Pancreas (tissue), 10 donors: ENCODE data around the gene OR2T27. TPM values are rescaled to one million over a fixed set of nuclear protein-coding genes. Genes with fewer than 3 reads are reported as not detected.

ENCODE experiments used
- ATAC-seq, 4 donors: fragments of 200-7000 bp; cut with Tn5 transposase; one replicate each; pipeline versions ENCODE4 v1.8.0 to v1.9.1; 2020; ENCODE audit warnings: mild to moderate bottlenecking in 4 of 4, moderate library complexity in 4 of 4
- DNase-seq, 6 donors: peaks; one replicate each; pipeline ENCODE4 v3.0.0-alpha.2; 2020
- FAIRE-seq: peaks from 2 replicates; lab custom pipeline; 2012; peaks lifted over from hg19 to GRCh38; lab: Jason Lieb, UNC
- H3K27ac ChIP-seq, 4 donors: fragments of 200-600 bp; sonication (generic); 1 replicate in 3 of 4; 2 replicates in 1 of 4; pipeline versions ENCODE4 v1.5.0 to v1.8.0; 2020
- H3K27me3 ChIP-seq, 4 donors: fragments of 200-600 bp; one replicate each; pipeline ENCODE4 v1.8.0; 2021
- H3K36me3 ChIP-seq, 3 donors: fragments of 200-600 bp; sonication (generic) in 1 of 3; one replicate each; pipeline versions ENCODE4 v1.5.0 to v1.8.0; 2020 to 2021
- H3K4me1 ChIP-seq, 3 donors: fragments of 200-600 bp; one replicate each; pipeline ENCODE4 v1.8.0; 2021
- H3K4me3 ChIP-seq, 4 donors: fragments of 200-600 bp; sonication (generic) in 2 of 4; one replicate each; pipeline versions ENCODE4 v1.5.0 to v1.8.0; 2020 to 2021
- H3K9me3 ChIP-seq, 4 donors: fragments of 200-600 bp; one replicate each; pipeline ENCODE4 v1.8.0; 2021
- CTCF ChIP-seq, 4 donors: fragments of 200-600 bp; sonication (generic) in 3 of 4; IDR thresholded peaks; one replicate each; pipeline versions ENCODE4 v1.5.0 to v1.8.0; 2021; ENCODE audit warnings: antibody characterized with exemption in 4 of 4
- WGBS, 2 donors: extraction: QIAGEN DNeasy Blood & Tissue Kit; methylation state at CpG; one replicate each; pipeline ENCODE4 v1.1.7; 2013; 5-methylcytosine and 5-hydroxymethylcytosine counted together
- intact Hi-C, 3 donors: fragments of 100-400 bp; cut with DNase I; formaldehyde crosslinking; loops; one replicate each; pipeline versions ENCODE4 v1.11.1 to v1.14.2; 2022
- polyA plus RNA-seq, 2 donors: library from polyadenylated mRNA; stranded (reverse); fragments of 200-250 nt; gene quantifications; one replicate each; pipeline ENCODE4 v1.2.3, GENCODE V29; 2013
- total RNA-seq, 6 donors: library from RNA; stranded (reverse); fragmentation: NEBNext Ultra II Directional in 4 of 6; extraction: Animal tissue kit (Norgen Biotek cat#: 25700) in 4 of 6; gene quantifications; one replicate each; pipeline versions ENCODE4 v1.2.1 to v1.2.4, GENCODE V29; 2021 to 2023
- donor health status: healthy with polysubstance abuse.
- donor health status: DM: no; HTN: no; CAD: no; lungs with moderate emphysema.
- donor health status: DM: no; HTN: no; CAD: no.
- donor health status: control.
- donor health status: control.
- donor health status: Bipolar disorder and iron deficiency.
- donor health status: DM: yes; HTN: yes; CAD: no.
- donor health status: DM: no; HTN: no; CAD: no.
- donor health status: DM: no; HTN: no; CAD: no.
- donor health status: DM: yes; HTN: yes; CAD: no.

Gene OR2T27
- total and polyA plus RNA-seq, 8 donors: not detected

DNA sequence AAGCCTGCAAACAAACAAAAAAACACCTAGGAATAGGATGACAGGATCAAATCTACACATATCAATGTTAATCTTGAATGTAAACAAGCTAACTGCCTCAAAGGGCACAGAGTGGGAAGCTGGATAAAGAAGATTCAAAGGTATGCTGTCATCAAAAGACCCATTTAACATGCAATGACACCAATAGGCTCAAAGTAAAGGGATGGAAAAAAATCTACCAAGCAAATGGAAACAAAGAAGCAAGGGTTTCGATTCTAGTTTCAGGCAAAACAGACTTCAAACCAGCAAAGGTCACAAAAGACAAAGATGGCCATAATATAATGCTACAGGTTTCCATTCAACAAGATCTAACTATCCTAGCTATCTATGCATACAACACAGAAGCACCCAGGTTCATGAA lies 41.6 kb downstream of the OR2T27 start:
- intact Hi-C loops: no loop called here
- no peak for ATAC-seq
- DNase-seq: no peak
- FAIRE-seq: no peak
- Histone ChIP-seq H3K27me3 (peaks cover 0 to 5% (median 0%) of the 10 kb centered on the region in 4 donors), H3K4me3 (no peak overlapping the region), H3K4me1 (no peaks in the 10 kb centered on the region), H3K9me3 (no peaks in the 10 kb centered on the region), H3K27ac (no peak overlapping the region), H3K36me3 (no peaks in the 10 kb centered on the region)
- no peak for TF ChIP-seq CTCF (IDR thresholded peaks at IDR 0.05)
- WGBS, 2 donors: 58 to 68% methylated on average over 1 of the region's 1 CpG

DNA sequence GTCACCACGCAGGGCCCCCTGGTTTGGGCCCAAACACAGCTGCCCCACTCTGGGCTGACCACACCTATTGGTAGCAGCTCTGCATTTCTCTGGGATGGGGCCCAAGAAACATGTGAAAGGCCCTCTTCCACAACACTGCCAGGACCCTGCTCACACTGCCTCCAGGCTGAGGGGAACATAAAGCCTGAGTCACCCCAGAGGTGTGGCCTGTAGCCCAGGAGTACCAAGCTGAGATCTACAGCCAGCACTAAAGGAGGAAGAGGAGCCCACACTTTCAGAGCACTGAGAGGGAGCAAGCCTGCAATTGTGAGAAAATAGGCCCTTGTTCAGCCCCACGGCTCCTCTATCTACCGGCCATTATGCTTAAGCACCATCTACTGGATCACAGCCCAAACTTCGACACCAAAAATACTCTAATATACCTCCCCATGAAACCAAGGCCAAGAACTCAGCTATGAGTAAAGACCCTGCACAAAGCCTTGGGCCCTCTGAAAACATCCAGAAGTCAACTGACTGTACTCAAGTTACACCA lies 43.4 kb downstream of the OR2T27 start:
- H3K4me1 ChIP-seq: no peaks in the 10 kb centered on the region
- peaks cover 0 to 5% (median 0%) of the 10 kb centered on the region in 4 donors for H3K27me3 ChIP-seq
- no peak overlapping the region for H3K27ac ChIP-seq
- H3K9me3 ChIP-seq: no peaks in the 10 kb centered on the region
- ATAC-seq (no peak), FAIRE-seq (no peak), DNase-seq (no peak)
- H3K4me3 ChIP-seq: no peak overlapping the region
- 81 to 87% methylated on average over 4 of the region's 4 CpGs for WGBS, 2 donors
- TF ChIP-seq CTCF (IDR thresholded peaks at IDR 0.05): no peak
- no peaks in the 10 kb centered on the region for H3K36me3 ChIP-seq
- intact Hi-C loops: no loop called here

DNA sequence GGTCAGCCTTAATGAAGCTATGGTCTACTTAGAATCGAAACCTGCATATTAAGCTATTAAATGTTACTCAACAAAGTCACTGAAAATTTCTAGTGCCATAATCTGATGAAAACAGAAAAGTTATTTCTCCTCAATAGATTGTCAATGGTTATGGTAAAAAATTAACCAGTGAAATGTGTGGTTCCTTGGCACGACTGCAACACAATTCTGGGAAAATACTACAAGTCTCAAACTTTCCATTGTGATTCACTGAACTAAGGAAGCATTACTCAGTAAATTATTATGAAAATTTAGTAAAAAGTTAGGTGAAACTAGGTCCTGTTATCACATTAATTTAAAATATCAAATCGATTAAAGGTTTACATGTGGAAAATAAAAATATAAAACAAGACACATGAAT lies 45.0 kb downstream of the OR2T27 start:
- DNase-seq (no peak), FAIRE-seq (no peak), ATAC-seq (no peak)
- H3K4me1 ChIP-seq: no peaks in the 10 kb centered on the region
- H3K9me3 ChIP-seq: no peaks in the 10 kb centered on the region
- 19 to 25% methylated on average over 3 of the region's 3 CpGs for WGBS, 2 donors
- H3K27ac ChIP-seq: no peak overlapping the region
- no peaks in the 10 kb centered on the region for H3K36me3 ChIP-seq
- TF ChIP-seq CTCF (IDR thresholded peaks at IDR 0.05): no peak
- peaks cover 0 to 5% (median 0%) of the 10 kb centered on the region in 4 donors for H3K27me3 ChIP-seq
- H3K4me3 ChIP-seq: no peak overlapping the region
- intact Hi-C loops: no loop called here

Other genes with a start within 250 kb of the OR2T27 start
- gene OR2T2, start 209.9 kb downstream of the OR2T27 start, total RNA-seq: under 1 TPM in 1 of 6 donors, not detected in 5; 0.06 TPM
- gene OR2T2, start 209.9 kb downstream of the OR2T27 start, polyA plus RNA-seq: not detected
- gene OR2T3, start 182.2 kb downstream of the OR2T27 start, total RNA-seq: not detected
- not detected for gene OR2T3, start 182.2 kb downstream of the OR2T27 start, polyA plus RNA-seq
- not detected for gene OR2T5, start 166.9 kb downstream of the OR2T27 start, total RNA-seq
- gene OR2T5, start 166.9 kb downstream of the OR2T27 start, polyA plus RNA-seq: not detected
- gene OR2G6, start 147.5 kb downstream of the OR2T27 start, total RNA-seq: not detected
- gene OR2G6, start 147.5 kb downstream of the OR2T27 start, polyA plus RNA-seq: not detected
- gene OR2T29, start 92.8 kb downstream of the OR2T27 start, total RNA-seq: under 1 TPM in 1 of 6 donors, not detected in 5; 0.12 TPM
- not detected for gene OR2T29, start 92.8 kb downstream of the OR2T27 start, polyA plus RNA-seq
- gene OR2T34, start 80.8 kb downstream of the OR2T27 start, total RNA-seq: not detected
- gene OR2T34, start 80.8 kb downstream of the OR2T27 start, polyA plus RNA-seq: not detected
- gene OR2T10, start 57.8 kb downstream of the OR2T27 start, total RNA-seq: under 1 TPM in 1 of 6 donors, not detected in 5; 0.12 TPM
- gene OR2T10, start 57.8 kb downstream of the OR2T27 start, polyA plus RNA-seq: under 1 TPM; 0.23 TPM
- under 1 TPM in 2 of 6 donors, not detected in 4; 0.09 to 0.12 TPM for gene OR2T11, start 20.4 kb downstream of the OR2T27 start, total RNA-seq
- gene OR2T11, start 20.4 kb downstream of the OR2T27 start, polyA plus RNA-seq: under 1 TPM in 1 of 2 donors, not detected in 1; 0.04 TPM
- gene OR2T35, start 10.2 kb downstream of the OR2T27 start, total RNA-seq: not detected
- not detected for gene OR2T35, start 10.2 kb downstream of the OR2T27 start, polyA plus RNA-seq
- not detected for gene OR14I1, start 47.2 kb upstream of the OR2T27 start, total RNA-seq
- gene OR14I1, start 47.2 kb upstream of the OR2T27 start, polyA plus RNA-seq: not detected
- not detected for gene LYPD8, start 100.2 kb upstream of the OR2T27 start, total RNA-seq
- gene LYPD8, start 100.2 kb upstream of the OR2T27 start, polyA plus RNA-seq: not detected
- 10 to 100 TPM in 1 of 6 donors, 1 to 10 TPM in 5; 6.1 to 15.7 (median 7.6) TPM for gene SH3BP5L, start 170.4 kb upstream of the OR2T27 start, total RNA-seq
- gene SH3BP5L, start 170.4 kb upstream of the OR2T27 start, polyA plus RNA-seq: 10 to 100 TPM; 13.6 to 15.8 TPM
- gene ZNF672, start 182.7 kb upstream of the OR2T27 start, total RNA-seq: 10 to 100 TPM; 13.0 to 22.6 (median 15.5) TPM
- gene ZNF672, start 182.7 kb upstream of the OR2T27 start, polyA plus RNA-seq: 10 to 100 TPM in 1 of 2 donors, 1 to 10 TPM in 1; 9.7 to 16.0 TPM
- gene ZNF692, start 203.6 kb upstream of the OR2T27 start, total RNA-seq: 10 to 100 TPM; 11.9 to 36.5 (median 21.3) TPM
- 100 to 1,000 TPM; 191 to 233 TPM for gene ZNF692, start 203.6 kb upstream of the OR2T27 start, polyA plus RNA-seq